IPS-18a (cell line): ENCODE results near the gene GDF9.

Experiments
- H3K27ac ChIP-seq: one replicate; pipeline ENCODE4 v1.5.1; 2013; ENCODE audit warnings: low read length
- H3K27me3 ChIP-seq: one replicate; pipeline ENCODE4 v1.6.1; 2013; ENCODE audit warnings: mild to moderate bottlenecking, low read length; ENCODE audit not compliant: control insufficient read depth, insufficient read depth
- H3K36me3 ChIP-seq: one replicate; pipeline ENCODE4 v1.6.1; 2013; ENCODE audit warnings: low read depth, low read length; ENCODE audit not compliant: control insufficient read depth
- H3K4me1 ChIP-seq: one replicate; pipeline ENCODE4 v1.6.1; 2013; ENCODE audit warnings: low read depth, low read length; ENCODE audit not compliant: control insufficient read depth
- H3K4me3 ChIP-seq: one replicate; pipeline ENCODE4 v1.5.1; 2013; ENCODE audit warnings: low read length
- H3K9ac ChIP-seq: one replicate; pipeline ENCODE4 v1.6.1; 2013; ENCODE audit warnings: mild to moderate bottlenecking, low read length, moderate library complexity
- H3K9me3 ChIP-seq: one replicate; pipeline ENCODE4 v1.6.1; 2013; ENCODE audit warnings: low read depth, low read length; ENCODE audit not compliant: control insufficient read depth

Gene GDF9

DNA sequence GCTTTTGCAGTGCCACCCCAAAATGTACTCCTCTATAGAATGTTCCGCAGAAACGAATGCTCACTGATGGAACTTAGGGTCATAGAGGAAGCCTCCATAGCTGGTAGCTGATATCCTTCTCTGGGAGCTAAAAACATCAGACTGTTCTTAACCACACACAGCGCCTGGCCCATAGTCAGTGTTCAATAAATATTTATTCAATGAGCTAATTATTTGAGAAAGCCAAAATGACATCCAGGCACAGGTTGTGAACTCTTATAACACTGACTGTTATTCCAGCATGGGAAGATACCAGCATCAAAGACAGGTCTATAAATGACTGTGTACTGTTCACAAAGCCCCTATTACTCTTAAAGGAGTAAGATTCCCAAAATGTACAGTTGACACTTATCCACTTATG is 12.9 kb downstream of the GDF9 start:
- no peak overlapping the region for H3K4me3 ChIP-seq
- H3K27me3 ChIP-seq = no peaks in the 10 kb centered on the region
- H3K36me3 ChIP-seq = no peaks in the 10 kb centered on the region
- H3K9me3 ChIP-seq = no peaks in the 10 kb centered on the region
- no peak overlapping the region for H3K9ac ChIP-seq
- peaks cover 3% of the 10 kb centered on the region for H3K4me1 ChIP-seq
- no peak overlapping the region for H3K27ac ChIP-seq

GRCh38 chr5:132850066-132850465 is 16.2 kb downstream of the GDF9 start:
- Histone ChIP-seq H3K9ac (no peak overlapping the region), H3K27ac (no peak overlapping the region), H3K27me3 (no peaks in the 10 kb centered on the region), H3K9me3 (no peaks in the 10 kb centered on the region), H3K36me3 (no peaks in the 10 kb centered on the region), H3K4me1 (peaks cover 3% of the 10 kb centered on the region), H3K4me3 (no peak overlapping the region)

DNA sequence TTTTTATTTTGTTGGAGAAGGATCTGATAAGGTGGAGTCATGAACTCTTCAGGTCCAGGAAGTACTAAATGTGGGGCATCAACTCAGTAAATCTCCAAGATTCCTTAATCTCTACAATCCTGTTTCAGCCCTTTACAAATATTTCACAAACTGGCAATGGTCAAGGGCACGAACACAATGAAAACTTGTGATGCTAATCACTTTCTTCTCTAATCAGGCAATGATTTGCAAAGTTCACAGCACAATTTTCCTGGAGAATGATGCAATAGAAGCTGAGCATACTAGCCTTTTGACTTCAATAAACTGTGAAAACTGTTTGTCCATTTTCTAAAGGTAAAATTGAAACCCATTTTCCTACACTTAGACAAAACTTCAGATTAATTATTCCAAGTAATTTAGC is 16.9 kb downstream of the GDF9 start:
- H3K27ac ChIP-seq = no peak overlapping the region

GRCh38 chr5:132848270-132848669 is 18.0 kb downstream of the GDF9 start:
- Histone ChIP-seq H3K9ac (no peak overlapping the region), H3K27ac (no peak overlapping the region), H3K4me1 (no peaks in the 10 kb centered on the region), H3K36me3 (no peaks in the 10 kb centered on the region), H3K27me3 (no peaks in the 10 kb centered on the region), H3K4me3 (no peak overlapping the region), H3K9me3 (no peaks in the 10 kb centered on the region)

More for the DNA sequence above, 16.9 kb downstream of the GDF9 start:
- H3K4me3 ChIP-seq = no peak overlapping the region
- no peaks in the 10 kb centered on the region for H3K36me3 ChIP-seq
- no peaks in the 10 kb centered on the region for H3K9me3 ChIP-seq
- no peak overlapping the region for H3K9ac ChIP-seq
- no peaks in the 10 kb centered on the region for H3K27me3 ChIP-seq
- H3K4me1 ChIP-seq = peaks cover under 1% of the 10 kb centered on the region

DNA sequence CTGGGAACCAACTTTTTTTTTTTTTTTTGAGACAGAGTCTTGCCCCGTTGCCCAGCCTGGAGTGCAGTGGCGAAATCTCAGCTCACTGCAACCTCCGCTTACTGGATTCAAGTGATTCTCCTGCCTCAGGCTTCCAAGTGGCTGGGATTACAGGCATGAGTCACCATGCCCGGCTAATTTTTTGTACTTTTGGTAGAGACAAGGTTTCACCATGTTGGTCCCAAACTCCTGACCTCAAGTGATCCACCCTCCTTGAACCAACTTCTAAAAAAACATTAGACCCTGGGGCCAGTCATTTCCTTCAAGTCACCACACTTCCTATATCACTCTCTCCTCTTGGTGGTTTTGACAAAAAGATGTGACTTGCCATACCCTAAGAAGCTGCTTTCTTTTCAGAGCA is 25.0 kb downstream of the GDF9 start:
- Histone ChIP-seq H3K9me3 (no peaks in the 10 kb centered on the region), H3K4me1 (no peaks in the 10 kb centered on the region), H3K9ac (no peak overlapping the region), H3K36me3 (no peaks in the 10 kb centered on the region), H3K4me3 (no peak overlapping the region), H3K27ac (no peak overlapping the region), H3K27me3 (no peaks in the 10 kb centered on the region)

DNA sequence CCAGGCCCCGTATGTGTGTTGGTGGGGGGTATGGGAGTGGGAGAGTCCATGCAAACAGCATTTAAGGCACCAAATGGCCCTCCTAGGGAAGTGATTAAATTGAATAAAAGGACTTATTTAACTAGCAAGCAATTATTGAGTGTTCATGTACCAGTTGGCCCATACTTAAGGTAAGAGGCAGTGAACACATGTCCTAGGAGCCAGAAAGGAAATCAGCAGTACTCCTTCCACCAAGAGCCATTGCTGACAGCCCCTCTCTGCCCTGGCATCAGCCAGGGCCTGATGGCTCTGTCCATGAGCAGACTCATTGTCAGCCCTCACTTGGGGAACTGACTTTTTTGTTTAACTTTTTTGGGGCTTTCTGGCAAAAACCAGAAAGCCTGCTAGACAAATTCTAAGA is 25.4 kb downstream of the GDF9 start:
- H3K27me3 ChIP-seq = no peaks in the 10 kb centered on the region
- no peak overlapping the region for H3K9ac ChIP-seq
- no peaks in the 10 kb centered on the region for H3K36me3 ChIP-seq
- no peak overlapping the region for H3K27ac ChIP-seq
- H3K4me3 ChIP-seq = no peak overlapping the region
- H3K9me3 ChIP-seq = no peaks in the 10 kb centered on the region
- no peaks in the 10 kb centered on the region for H3K4me1 ChIP-seq

DNA sequence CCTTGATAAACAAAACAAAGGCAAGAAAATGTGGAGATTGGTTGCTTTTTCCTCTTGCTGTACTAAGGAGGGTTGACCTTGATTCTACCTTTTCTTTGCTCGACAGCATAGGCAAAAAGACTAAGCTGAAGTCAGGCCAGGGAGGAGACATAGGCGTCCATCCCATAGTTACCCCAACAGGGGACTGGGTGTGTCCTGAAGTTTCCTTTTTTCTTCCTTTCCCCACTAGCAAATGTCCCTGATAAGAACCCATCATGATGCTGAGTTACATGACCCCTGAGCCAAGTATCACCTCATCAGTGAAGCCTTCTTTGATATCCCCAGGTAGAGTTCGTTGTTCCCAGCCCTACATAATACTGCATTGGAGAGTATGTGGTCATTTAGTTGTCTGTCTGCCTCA is 26.0 kb downstream of the GDF9 start:
- H3K9ac ChIP-seq = no peak overlapping the region
- no peaks in the 10 kb centered on the region for H3K4me1 ChIP-seq
- no peak overlapping the region for H3K27ac ChIP-seq
- H3K4me3 ChIP-seq = no peak overlapping the region
- H3K9me3 ChIP-seq = no peaks in the 10 kb centered on the region
- H3K36me3 ChIP-seq = no peaks in the 10 kb centered on the region
- no peaks in the 10 kb centered on the region for H3K27me3 ChIP-seq

GRCh38 chr5:132839426-132840301 is 26.6 kb downstream of the GDF9 start:
- Histone ChIP-seq H3K9ac (no peak overlapping the region), H3K27me3 (no peaks in the 10 kb centered on the region), H3K9me3 (no peaks in the 10 kb centered on the region), H3K4me3 (no peak overlapping the region), H3K27ac (no peak overlapping the region), H3K4me1 (no peaks in the 10 kb centered on the region), H3K36me3 (no peaks in the 10 kb centered on the region)

DNA sequence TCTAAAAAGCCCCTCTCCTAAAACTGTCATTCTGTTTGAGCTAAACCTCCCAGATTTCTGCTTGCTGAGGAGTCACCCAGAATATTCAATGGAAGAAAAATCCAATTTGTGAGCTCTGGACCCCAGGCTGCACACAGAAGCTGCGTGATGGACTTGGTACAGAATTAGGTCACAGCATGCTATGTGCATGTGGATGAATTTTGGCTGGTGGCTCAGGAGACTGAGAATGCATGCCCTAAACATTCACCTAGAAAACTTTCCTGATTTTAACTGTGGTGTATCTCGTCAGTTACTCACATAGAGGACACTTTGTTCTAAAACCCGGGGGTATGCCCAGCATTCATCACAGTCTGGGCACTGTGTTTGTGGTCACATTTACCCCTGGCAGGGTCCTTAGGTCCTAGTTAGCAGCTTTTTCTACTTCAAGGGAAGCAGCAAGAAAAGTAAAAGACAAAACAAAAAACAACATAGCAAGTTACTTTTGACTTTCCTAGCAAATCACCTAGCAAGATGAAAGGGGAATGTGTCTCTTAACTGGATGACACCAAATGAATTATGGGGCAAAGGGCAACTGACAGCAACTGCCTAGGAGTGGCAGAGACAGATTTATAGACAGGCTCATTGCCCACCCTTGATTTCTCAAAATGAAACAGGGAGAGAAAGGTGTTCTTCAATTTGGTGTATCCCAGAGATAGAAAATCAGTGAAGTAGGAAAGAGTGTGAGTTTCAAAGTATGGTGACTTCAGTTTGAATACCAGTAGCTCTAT is 27.6 kb downstream of the GDF9 start:
- H3K27ac ChIP-seq = no peak overlapping the region

DNA sequence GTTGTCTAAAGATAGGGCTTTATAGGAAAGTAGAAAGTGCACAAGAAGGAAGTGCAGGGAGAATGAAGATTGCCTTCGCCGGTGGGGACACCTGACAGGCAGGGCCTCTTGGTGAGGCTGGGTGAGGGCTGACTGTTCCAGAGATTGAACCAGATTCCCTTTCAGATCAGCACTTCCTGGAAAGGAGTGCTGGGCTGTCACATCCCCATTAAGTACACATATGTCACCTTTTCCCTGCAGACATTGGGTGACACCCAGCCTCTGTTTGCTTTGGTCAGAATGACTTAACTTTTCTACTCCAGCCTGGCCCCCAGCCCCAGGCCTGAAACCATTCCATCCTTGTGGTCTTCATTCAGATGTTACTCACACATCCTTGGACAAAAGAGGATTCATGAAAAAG is 28.4 kb downstream of the GDF9 start:
- H3K4me3 ChIP-seq = no peak overlapping the region
- no peaks in the 10 kb centered on the region for H3K9me3 ChIP-seq
- no peak overlapping the region for H3K9ac ChIP-seq
- no peaks in the 10 kb centered on the region for H3K27me3 ChIP-seq
- H3K4me1 ChIP-seq = no peaks in the 10 kb centered on the region
- H3K27ac ChIP-seq = no peak overlapping the region
- no peaks in the 10 kb centered on the region for H3K36me3 ChIP-seq

More for the DNA sequence above, 27.6 kb downstream of the GDF9 start:
- H3K9me3 ChIP-seq = no peaks in the 10 kb centered on the region
- no peak overlapping the region for H3K9ac ChIP-seq
- H3K27me3 ChIP-seq = no peaks in the 10 kb centered on the region
- no peaks in the 10 kb centered on the region for H3K36me3 ChIP-seq
- H3K4me3 ChIP-seq = no peak overlapping the region
- H3K4me1 ChIP-seq = no peaks in the 10 kb centered on the region

DNA sequence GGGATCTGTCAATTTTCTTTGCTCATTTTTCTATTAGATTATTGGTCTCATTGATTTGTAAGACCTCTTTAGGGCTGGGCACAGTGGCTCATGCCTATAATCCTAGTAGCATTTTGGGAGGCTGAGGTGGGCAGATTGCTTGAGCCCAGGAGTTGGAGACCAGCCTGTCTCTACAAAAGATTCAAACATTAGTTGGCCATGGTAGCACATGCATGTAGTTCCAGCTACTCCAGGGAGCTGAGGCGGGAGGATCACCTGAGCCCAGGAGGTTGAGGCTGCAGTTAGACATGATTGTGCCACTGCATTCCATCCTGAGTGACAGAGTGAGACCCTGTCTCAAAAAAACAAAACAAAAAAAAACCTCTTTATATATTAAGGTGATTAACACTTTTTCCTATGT is 29.4 kb downstream of the GDF9 start:
- no peak overlapping the region for H3K4me3 ChIP-seq
- H3K4me1 ChIP-seq = no peaks in the 10 kb centered on the region
- no peaks in the 10 kb centered on the region for H3K36me3 ChIP-seq
- H3K27me3 ChIP-seq = peaks cover under 1% of the 10 kb centered on the region
- H3K27ac ChIP-seq = no peak overlapping the region
- no peaks in the 10 kb centered on the region for H3K9me3 ChIP-seq
- H3K9ac ChIP-seq = no peak overlapping the region
